ENCODE results near the gene HSPA2. TPM values are rescaled to one million over a fixed set of nuclear protein-coding genes. Genes with fewer than 3 reads are reported as not detected.
A peak's percentile ranks its signal among the peaks of the same experiment; 100 is the strongest.

Gene HSPA2
- total and polyA plus RNA-seq, 2 of the 4 experiments (the other 2 are of a cell fraction), result 18.4 to 19.7 TPM

- no peak within 1 kb of the TSS for H2BK20ac ChIP-seq (ENCODE audit: low read depth, low read length)
- H3K27me3 ChIP-seq (ENCODE audit: control insufficient read depth, insufficient read depth, low read length), result peaks cover 3% of the 10 kb centered on the region; the same call in 1 of the 2 replicates
- no peak within 1 kb of the TSS for H4K91ac ChIP-seq (ENCODE audit: insufficient read depth, low read depth, low read length)
- H2AK5ac ChIP-seq (ENCODE audit: low read depth, low read length), result no peak within 1 kb of the TSS; the same call in 1 of the 2 replicates
- H3K4me3 ChIP-seq (ENCODE audit: insufficient read depth, low read depth, low read length), result no peak within 1 kb of the TSS
- peak within 1 kb of the TSS; percentile 44; the same call in 1 of the 2 replicates for H3K14ac ChIP-seq (replicated peaks; ENCODE audit: low read depth, low read length)
- no peak for DNase-seq
- no peak within 1 kb of the TSS for H2AK9ac ChIP-seq (replicated peaks; ENCODE audit: low read depth, low read length, poor library complexity)
- H2BK5ac ChIP-seq (ENCODE audit: low read depth, low read length, poor library complexity, severe bottlenecking), result no peak within 1 kb of the TSS
- H4K20me1 ChIP-seq (ENCODE audit: insufficient read depth, low read length), result no peaks in the 10 kb centered on the region
- WGBS, 2 experiments (ENCODE audit: extremely low coverage in 2 of 2, insufficient read length in 1 of 2), result 38% methylated on average over 14 of the region's 54 CpGs; no CpG with 5 or more reads in 1 of the 2 experiments
- dilution Hi-C loops (cut with HindIII; ENCODE audit: low sequenced_read_pairs, unreplicated experiment) (no loop called here), in situ Hi-C loops (cut with MboI; ENCODE audit: low sequenced_read_pairs) (loop anchor here (25.0 kb wide), 1 partner anchor 362 kb away; the partner anchor contains the start of gene CHURC1), intact Hi-C loops (cut with micrococcal nuclease) (no loop called here)
- no peak within 1 kb of the TSS for H3K27ac ChIP-seq (ENCODE audit: insufficient read depth, low read length)
- no peaks in the 10 kb centered on the region for H3K9me1 ChIP-seq (ENCODE audit: insufficient read depth, low read length)
- peak within 1 kb of the TSS; percentile 68; the same call in 1 of the 2 replicates for H3K18ac ChIP-seq (ENCODE audit: low read depth, low read length)
- H2BK120ac ChIP-seq (ENCODE audit: low read depth, low read length), result peak within 1 kb of the TSS; percentile 0; the same call in 1 of the 2 replicates
- H3K23ac ChIP-seq (ENCODE audit: low read depth, low read length), result no peak within 1 kb of the TSS; the same call in 1 of the 2 replicates
- ChIA-PET POLR2A (ENCODE audit: unreplicated experiment) (no interaction called here), CTCF (no interaction called here)
- no peak within 1 kb of the TSS for H3K9ac ChIP-seq (ENCODE audit: low read depth, low read length)
- H2BK15ac ChIP-seq (ENCODE audit: low read depth, low read length), result peak within 1 kb of the TSS; percentile 48; the same call in 1 of the 3 replicates
- no peak within 1 kb of the TSS for H4K5ac ChIP-seq (ENCODE audit: low read depth, low read length)
- no peaks in the 10 kb centered on the region for H3K9me3 ChIP-seq (ENCODE audit: control insufficient read depth, insufficient read depth, low read length)
- no peaks in the 10 kb centered on the region; the same call in 1 of the 2 replicates for H3K36me3 ChIP-seq (ENCODE audit: control insufficient read depth, insufficient read depth, low read length)
- H4K8ac ChIP-seq (ENCODE audit: low read depth in 2 of 2, low read length in 2 of 2), result peak within 1 kb of the TSS in 1 of 2 experiments; percentile 51; a peak in 2 of 4 replicates
- H2AFZ ChIP-seq (replicated peaks; ENCODE audit: low read length, poor library complexity), result peak within 1 kb of the TSS; percentile 79
- no peak within 1 kb of the TSS for H3K4ac ChIP-seq (ENCODE audit: low read depth, low read length)
- H3K79me1 ChIP-seq (ENCODE audit: low read depth in 1 of 2, low read length in 2 of 2), result no peaks in the 10 kb centered on the region
- ATAC-seq (ENCODE audit: low read depth), result peak; percentile 78
- H3K56ac ChIP-seq (ENCODE audit: extremely low read depth, insufficient read depth, low read length), result no peak within 1 kb of the TSS
- no peaks in the 10 kb centered on the region for H3K4me1 ChIP-seq (ENCODE audit: control insufficient read depth, insufficient read depth, low read length)
- no peak within 1 kb of the TSS for H3K4me2 ChIP-seq (ENCODE audit: low read depth, low read length)
- no TSS peak for BruUV-seq (replicated peaks)
- TF ChIP-seq NFE2L2 (IDR thresholded peaks at IDR 0.05; ENCODE audit: low read depth, low read length) (no peak), RAD21 (IDR thresholded peaks at IDR 0.05; ENCODE audit: low read length) (no peak), CTCF (conservative IDR thresholded peaks at IDR 0.05; ENCODE audit: low read depth, low read length) (no peak), RFX5 (IDR thresholded peaks at IDR 0.05; ENCODE audit: low read depth, low read length) (no peak), POLR2A (IDR thresholded peaks at IDR 0.05; ENCODE audit: low read depth, low read length) (no peak), SMC3 (IDR thresholded peaks at IDR 0.05; ENCODE audit: low read depth, low read length) (no peak), BHLHE40 (IDR thresholded peaks at IDR 0.05; ENCODE audit: low read depth, low read length) (no peak), MXI1 (IDR thresholded peaks at IDR 0.05; ENCODE audit: borderline replicate concordance, low read depth, low read length) (no peak), CEBPB (IDR thresholded peaks at IDR 0.05; ENCODE audit: low read depth, low read length) (no peak), RCOR1 (IDR thresholded peaks at IDR 0.05; ENCODE audit: insufficient replicate concordance, low read length) (no peak), CHD1 (IDR thresholded peaks at IDR 0.05; ENCODE audit: low read depth, low read length) (no peak), MAFK (IDR thresholded peaks at IDR 0.05; ENCODE audit: low read depth, low read length) (no peak), FOS (IDR thresholded peaks at IDR 0.05; ENCODE audit: low read depth, low read length) (no peak), MAZ (IDR thresholded peaks at IDR 0.05; ENCODE audit: borderline replicate concordance, low read depth, low read length) (no peak)
- TF ChIP-seq, protein P1, sequence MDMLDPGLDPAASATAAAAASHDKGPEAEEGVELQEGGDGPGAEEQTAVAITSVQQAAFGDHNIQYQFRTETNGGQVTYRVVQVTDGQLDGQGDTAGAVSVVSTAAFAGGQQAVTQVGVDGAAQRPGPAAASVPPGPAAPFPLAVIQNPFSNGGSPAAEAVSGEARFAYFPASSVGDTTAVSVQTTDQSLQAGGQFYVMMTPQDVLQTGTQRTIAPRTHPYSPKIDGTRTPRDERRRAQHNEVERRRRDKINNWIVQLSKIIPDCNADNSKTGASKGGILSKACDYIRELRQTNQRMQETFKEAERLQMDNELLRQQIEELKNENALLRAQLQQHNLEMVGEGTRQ (IDR thresholded peaks at IDR 0.05; ENCODE audit: low read depth, low read length), result no peak
Measured at GRCh38 chr14:64549791-64550620, 9.5 kb downstream of the HSPA2 start, which contains the start of gene PPP1R36. PPP1R36 (plus strand) TSS chr14:64549961; CDS start chr14:64549998, 37 bp downstream.
